GM12892 (cell line): ENCODE measurements around the gene TAGLN3.

Experiments used
- POLR2A ChIP-seq: IDR thresholded peaks from 2 replicates; pipeline ENCODE4 v1.6.1; 2011; ENCODE audit warnings: low read depth, low read length, control low read depth
- TAF1 ChIP-seq: IDR thresholded peaks from 2 replicates; pipeline ENCODE4 v1.6.1; 2011; ENCODE audit warnings: low read depth, mild to moderate bottlenecking, control low read depth, low read length, borderline replicate concordance

DNA sequence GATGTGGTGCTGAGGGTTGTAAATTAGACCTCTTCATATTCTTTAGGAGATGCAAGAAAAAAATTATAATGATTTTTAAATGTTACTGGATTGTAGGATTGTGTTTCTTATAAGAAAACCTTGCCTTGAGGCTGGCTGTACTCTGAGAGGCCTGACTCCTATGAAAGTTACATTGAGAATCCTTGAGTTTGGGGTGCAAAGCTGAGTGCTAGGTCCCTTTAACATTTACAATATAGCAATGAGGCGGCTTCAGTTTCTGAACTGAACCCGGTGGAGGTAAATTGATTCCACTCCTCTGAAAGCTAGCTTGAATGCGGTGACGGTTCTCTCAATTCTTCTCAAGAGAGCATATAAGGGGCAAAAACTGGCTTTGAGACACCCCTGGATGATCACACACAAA, 35.7 kb downstream of the TAGLN3 start, which contains the start of gene TMPRSS7:
- TF ChIP-seq POLR2A (no peak), TAF1 (no peak)
